HEK293 (cell line): Measurements from ENCODE around the gene CORO1C.

Experiments
- CTCF ChIA-PET: fragments of 350-600 bp; formaldehyde crosslinking; extraction: SDS; loops from one replicate; lab custom pipeline; 2021; ENCODE audit warnings: antibody characterized with exemption; lab: Yijun Ruan, JAX
- POLR2A ChIA-PET: fragments of 300-600 bp; formaldehyde crosslinking; extraction: SDS; loops from one replicate; lab custom pipeline; 2020; ENCODE audit warnings: antibody characterized with exemption, inconsistent platforms; lab: Yijun Ruan, JAX
- H3K27ac ChIP-seq: fragments of 200-500 bp; sonication (Bioruptor generic); 2 replicates; pipeline ENCODE4 v1.5.1; 2014; ENCODE audit warnings: low read depth, low read length, control low read depth, inconsistent platforms; ENCODE audit errors: extremely low read depth
- H3K36me3 ChIP-seq, 2 experiments: fragments of 200-500 bp in 1 of 2; sonication (Bioruptor generic) in 1 of 2; 1 replicate in 1 of 2; 2 replicates in 1 of 2; pipeline ENCODE4 v1.5.1; 2014 to 2017; ENCODE audit warnings: inconsistent platforms in 2 of 2, low read length in 2 of 2; ENCODE audit not compliant: control insufficient read depth in 2 of 2, insufficient read depth in 1 of 2
- H3K4me1 ChIP-seq: fragments of 200-500 bp; sonication (Bioruptor generic); 2 replicates; pipeline ENCODE4 v1.5.1; 2014; ENCODE audit warnings: mild to moderate bottlenecking, low read length, inconsistent platforms; ENCODE audit not compliant: control insufficient read depth, insufficient read depth
- H3K4me3 ChIP-seq: 2 replicates; pipeline ENCODE4 v1.5.1; 2011; ENCODE audit warnings: low read depth, mild to moderate bottlenecking, control low read depth, low read length, moderate library complexity
- H3K9me3 ChIP-seq: fragments of 200-500 bp; sonication (Bioruptor generic); 2 replicates; pipeline ENCODE4 v1.5.1; 2014; ENCODE audit warnings: low read depth, low read length, inconsistent platforms; ENCODE audit not compliant: control insufficient read depth, insufficient read depth
- KLF16 ChIP-seq: fragments of 450-650 bp; formaldehyde crosslinking; IDR thresholded peaks from 2 replicates; pipeline ENCODE4 v1.5.1; 2017; ENCODE audit warnings: missing biosample characterization, missing genetic modification characterization
- PRDM1 ChIP-seq: fragments of 450-650 bp; formaldehyde crosslinking; IDR thresholded peaks from 2 replicates; pipeline ENCODE4; 2016; ENCODE audit warnings: missing biosample characterization, missing genetic modification characterization
- PRDM10 ChIP-seq: fragments of 450-650 bp; formaldehyde crosslinking; IDR thresholded peaks from 2 replicates; pipeline ENCODE4 v1.5.1; 2016; ENCODE audit warnings: missing biosample characterization, missing genetic modification characterization
- SALL2 ChIP-seq: fragments of 450-650 bp; formaldehyde crosslinking; IDR thresholded peaks from 2 replicates; pipeline ENCODE4 v1.5.0; 2017; ENCODE audit warnings: missing biosample characterization, mild to moderate bottlenecking, missing genetic modification characterization, borderline replicate concordance
- ZFP3 ChIP-seq: fragments of 450-650 bp; formaldehyde crosslinking; IDR thresholded peaks from 2 replicates; pipeline ENCODE4 v1.5.1; 2016; ENCODE audit warnings: low read depth, missing biosample characterization, missing genetic modification characterization
- ZNF112 ChIP-seq: fragments of 450-650 bp; formaldehyde crosslinking; IDR thresholded peaks from 2 replicates; pipeline ENCODE4 v1.5.0; 2017; ENCODE audit warnings: missing biosample characterization, missing genetic modification characterization
- ZNF133 ChIP-seq: fragments of 450-650 bp; formaldehyde crosslinking; IDR thresholded peaks from 2 replicates; pipeline ENCODE4 v1.5.1; 2016; ENCODE audit warnings: missing biosample characterization, missing genetic modification characterization
- ZNF155 ChIP-seq: fragments of 450-650 bp; formaldehyde crosslinking; IDR thresholded peaks from 2 replicates; pipeline ENCODE4 v1.5.1; 2016; ENCODE audit warnings: missing biosample characterization, missing genetic modification characterization
- ZNF16 ChIP-seq: fragments of 450-650 bp; formaldehyde crosslinking; IDR thresholded peaks from 2 replicates; pipeline ENCODE4 v1.5.1; 2016; ENCODE audit warnings: low read depth, missing biosample characterization, missing genetic modification characterization
- ZNF223 ChIP-seq: fragments of 450-650 bp; formaldehyde crosslinking; IDR thresholded peaks from 2 replicates; pipeline ENCODE4 v1.5.1; 2016; ENCODE audit warnings: missing biosample characterization, missing genetic modification characterization
- ZNF24 ChIP-seq: fragments of 450-650 bp; formaldehyde crosslinking; IDR thresholded peaks from 2 replicates; pipeline ENCODE4 v1.5.1; 2016; ENCODE audit warnings: missing biosample characterization, missing genetic modification characterization
- ZNF341 ChIP-seq: fragments of 450-650 bp; formaldehyde crosslinking; IDR thresholded peaks from 2 replicates; pipeline ENCODE4; 2016; ENCODE audit warnings: low read depth, missing biosample characterization, missing genetic modification characterization
- ZNF391 ChIP-seq: fragments of 450-650 bp; formaldehyde crosslinking; IDR thresholded peaks from 2 replicates; pipeline ENCODE4 v1.5.1; 2016; ENCODE audit warnings: low read depth, missing biosample characterization, missing genetic modification characterization, borderline replicate concordance
- ZNF624 ChIP-seq: fragments of 450-650 bp; formaldehyde crosslinking; IDR thresholded peaks from 2 replicates; pipeline ENCODE4 v1.5.1; 2017; ENCODE audit warnings: missing biosample characterization, missing genetic modification characterization
- ZNF843 ChIP-seq: fragments of 450-650 bp; formaldehyde crosslinking; IDR thresholded peaks from 2 replicates; pipeline ENCODE4 v1.5.1; 2016; ENCODE audit warnings: missing biosample characterization, missing genetic modification characterization
- TF ChIP-seq, protein P1 (sequence below): fragments of 450-650 bp; IDR thresholded peaks from 2 replicates; pipeline ENCODE4 v1.5.1; 2018; ENCODE audit warnings: missing biosample characterization, missing genetic modification characterization
- TF ChIP-seq, protein P2 (sequence below): fragments of 450-650 bp; formaldehyde crosslinking; IDR thresholded peaks from 2 replicates; pipeline ENCODE4 v1.5.1; 2017; ENCODE audit warnings: missing biosample characterization, missing genetic modification characterization

Gene CORO1C

GRCh38 chr12:108675792-108676191, 55.5 kb downstream of the CORO1C start (continued):
- TF ChIP-seq, protein P1, sequence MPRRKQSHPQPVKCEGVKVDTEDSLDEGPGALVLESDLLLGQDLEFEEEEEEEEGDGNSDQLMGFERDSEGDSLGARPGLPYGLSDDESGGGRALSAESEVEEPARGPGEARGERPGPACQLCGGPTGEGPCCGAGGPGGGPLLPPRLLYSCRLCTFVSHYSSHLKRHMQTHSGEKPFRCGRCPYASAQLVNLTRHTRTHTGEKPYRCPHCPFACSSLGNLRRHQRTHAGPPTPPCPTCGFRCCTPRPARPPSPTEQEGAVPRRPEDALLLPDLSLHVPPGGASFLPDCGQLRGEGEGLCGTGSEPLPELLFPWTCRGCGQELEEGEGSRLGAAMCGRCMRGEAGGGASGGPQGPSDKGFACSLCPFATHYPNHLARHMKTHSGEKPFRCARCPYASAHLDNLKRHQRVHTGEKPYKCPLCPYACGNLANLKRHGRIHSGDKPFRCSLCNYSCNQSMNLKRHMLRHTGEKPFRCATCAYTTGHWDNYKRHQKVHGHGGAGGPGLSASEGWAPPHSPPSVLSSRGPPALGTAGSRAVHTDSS = no peak
- TF ChIP-seq ZNF112 (tag by site-specific recombination) = no peak
- TF ChIP-seq PRDM10 (tag by site-specific recombination) = no peak
- TF ChIP-seq KLF16 (tag by site-specific recombination) = no peak
- TF ChIP-seq SALL2 (tag by site-specific recombination) = no peak
- TF ChIP-seq PRDM1 = no peak

DNA sequence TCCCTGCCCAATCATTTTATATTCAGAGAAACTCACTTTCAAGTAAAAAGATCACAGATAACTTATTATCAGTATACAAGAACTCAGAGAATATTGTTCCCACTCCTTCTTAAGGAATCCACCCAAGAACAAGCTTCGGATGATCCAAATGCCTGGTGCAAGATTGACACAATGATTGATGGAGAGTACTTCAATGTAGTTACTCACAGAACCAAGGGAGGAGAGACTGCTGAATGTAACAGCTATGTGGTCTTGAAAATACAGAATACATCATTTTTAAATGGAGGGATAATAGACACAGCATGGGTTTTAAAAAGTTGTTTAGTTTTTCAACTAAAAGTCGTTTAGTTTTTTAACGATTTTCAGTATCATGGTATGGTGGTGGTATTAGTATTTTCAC, 59.3 kb downstream of the CORO1C start:
- no peak for TF ChIP-seq ZNF624
- TF ChIP-seq ZNF341 (tag by site-specific recombination) = peak; percentile 82
- TF ChIP-seq, protein P2, sequence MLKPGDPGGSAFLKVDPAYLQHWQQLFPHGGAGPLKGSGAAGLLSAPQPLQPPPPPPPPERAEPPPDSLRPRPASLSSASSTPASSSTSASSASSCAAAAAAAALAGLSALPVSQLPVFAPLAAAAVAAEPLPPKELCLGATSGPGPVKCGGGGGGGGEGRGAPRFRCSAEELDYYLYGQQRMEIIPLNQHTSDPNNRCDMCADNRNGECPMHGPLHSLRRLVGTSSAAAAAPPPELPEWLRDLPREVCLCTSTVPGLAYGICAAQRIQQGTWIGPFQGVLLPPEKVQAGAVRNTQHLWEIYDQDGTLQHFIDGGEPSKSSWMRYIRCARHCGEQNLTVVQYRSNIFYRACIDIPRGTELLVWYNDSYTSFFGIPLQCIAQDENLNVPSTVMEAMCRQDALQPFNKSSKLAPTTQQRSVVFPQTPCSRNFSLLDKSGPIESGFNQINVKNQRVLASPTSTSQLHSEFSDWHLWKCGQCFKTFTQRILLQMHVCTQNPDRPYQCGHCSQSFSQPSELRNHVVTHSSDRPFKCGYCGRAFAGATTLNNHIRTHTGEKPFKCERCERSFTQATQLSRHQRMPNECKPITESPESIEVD = 0 out of 2 replicates have a peak, but pooled peaks have one; percentile 19
- no peak for TF ChIP-seq ZNF843
- TF ChIP-seq, all 188 proteins: peak for 2
- H3K9me3 ChIP-seq = no peaks in the 10 kb centered on the region
- H3K4me3 ChIP-seq = no peak overlapping the region
- no peaks in the 10 kb centered on the region for H3K4me1 ChIP-seq
- H3K27ac ChIP-seq = no peak overlapping the region
- ChIA-PET POLR2A (no interaction called here), CTCF (interaction anchor here (0.5 to 16.2 kb wide), 3 partner anchors 33 to 130 kb away, joined by 3 to 254 read pairs (median 4); no protein-coding TSS in a partner anchor)
- peaks cover 6 to 17% of the 10 kb centered on the region in 2 experiments; a peak in 2 of 3 replicates for H3K36me3 ChIP-seq

DNA sequence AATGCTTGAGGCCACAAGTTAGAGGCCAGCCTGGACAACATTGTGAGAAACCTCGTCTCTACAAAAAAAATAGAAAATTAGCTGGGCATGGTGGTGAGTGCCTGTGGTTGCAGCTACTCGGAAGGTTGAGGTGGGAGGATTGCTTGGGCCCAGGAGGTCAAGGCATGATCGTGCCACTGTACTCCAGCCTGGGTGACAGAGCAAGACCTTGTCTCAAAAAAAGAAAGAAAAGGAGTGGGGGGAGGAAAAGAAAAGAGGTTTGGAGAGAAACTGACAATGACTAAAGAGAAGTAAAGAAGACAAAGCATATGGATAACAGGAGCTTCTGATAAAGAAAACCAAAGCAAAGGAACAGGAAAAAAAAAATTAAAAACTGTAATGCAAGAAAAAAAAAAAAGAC, 60.2 kb downstream of the CORO1C start:
- ChIA-PET POLR2A (no interaction called here), CTCF (interaction anchor here (16.2 kb wide), 1 partner anchor 131 kb away, joined by 254 read pairs; no protein-coding TSS in a partner anchor)
- no peaks in the 10 kb centered on the region for H3K9me3 ChIP-seq
- H3K36me3 ChIP-seq = peaks cover 0 to 15% of the 10 kb centered on the region in 2 experiments; a peak in 2 of 3 replicates
- H3K27ac ChIP-seq = no peak overlapping the region
- H3K4me3 ChIP-seq = no peak overlapping the region
- no peak for TF ChIP-seq ZNF24 (tag by site-specific recombination)
- TF ChIP-seq ZFP3 = no peak
- no peak for TF ChIP-seq ZNF16 (tag by site-specific recombination)
- no peak for TF ChIP-seq ZNF223 (tag by site-specific recombination)
- no peak for TF ChIP-seq ZNF155 (tag by site-specific recombination)
- no peak for TF ChIP-seq ZNF391 (tag by site-specific recombination)
- TF ChIP-seq ZNF133 (tag by site-specific recombination) = peak; percentile 93
- TF ChIP-seq, all 188 proteins: peak for 1
- H3K4me1 ChIP-seq = no peaks in the 10 kb centered on the region
